MM.1S (cell line): ENCODE results near the gene TUBA4A.

Source experiments
- DNase-seq: peaks from one replicate; pipeline ENCODE4 v3.0.0-alpha.2; 2015
- H2AFZ ChIP-seq: fragments of 300-600 bp; sonication (generic); 2 replicates; pipeline ENCODE4 v1.6.0; 2016; ENCODE audit warnings: antibody characterized with exemption, low read length
- H3F3A ChIP-seq: fragments of 300-600 bp; sonication (generic); 2 replicates; pipeline ENCODE4 v1.6.1; 2016; ENCODE audit warnings: mild to moderate bottlenecking, antibody characterized with exemption, low read length, moderate library complexity, mixed read lengths; ENCODE audit not compliant: insufficient read depth
- H3K27ac ChIP-seq: fragments of 300-600 bp; sonication (generic); 2 replicates; pipeline ENCODE4 v1.5.1; 2016; ENCODE audit warnings: mild to moderate bottlenecking, low read length
- H3K27me3 ChIP-seq: fragments of 300-600 bp; sonication (generic); replicated peaks from 2 replicates; pipeline ENCODE4 v1.6.0; 2016; ENCODE audit warnings: low read length; ENCODE audit not compliant: insufficient read depth
- H3K36me3 ChIP-seq: fragments of 300-600 bp; sonication (generic); replicated peaks from 2 replicates; pipeline ENCODE4 v1.6.1; 2016; ENCODE audit warnings: mild to moderate bottlenecking, low read length, mixed read lengths; ENCODE audit not compliant: insufficient read depth
- H3K4me1 ChIP-seq: fragments of 300-600 bp; sonication (generic); 2 replicates; pipeline ENCODE4 v1.6.1; 2016; ENCODE audit warnings: low read length, mixed read lengths
- H3K4me2 ChIP-seq: fragments of 300-600 bp; sonication (generic); 2 replicates; pipeline ENCODE4 v1.6.0; 2016; ENCODE audit warnings: low read depth, low read length
- H3K4me3 ChIP-seq: fragments of 300-600 bp; sonication (generic); 2 replicates; pipeline ENCODE4 v1.5.1; 2016; ENCODE audit warnings: low read length, mixed read lengths
- H3K79me2 ChIP-seq: fragments of 300-600 bp; sonication (generic); 2 replicates; pipeline ENCODE4 v1.6.1; 2016; ENCODE audit warnings: mixed run types, low read length, mixed read lengths
- H3K9ac ChIP-seq: fragments of 300-600 bp; sonication (generic); 2 replicates; pipeline ENCODE4 v1.6.1; 2016; ENCODE audit warnings: low read length, mixed read lengths
- H3K9me2 ChIP-seq: fragments of 300-600 bp; sonication (generic); replicated peaks from 2 replicates; pipeline ENCODE4 v1.6.1; 2016; ENCODE audit warnings: mild to moderate bottlenecking, low read length, mixed read lengths; ENCODE audit not compliant: insufficient read depth
- H3K9me3 ChIP-seq: fragments of 300-600 bp; sonication (generic); replicated peaks from 2 replicates; pipeline ENCODE4 v1.6.1; 2016; ENCODE audit warnings: mild to moderate bottlenecking, low read length, mixed read lengths; ENCODE audit not compliant: insufficient read depth
- H4K20me1 ChIP-seq: fragments of 300-600 bp; sonication (generic); 2 replicates; pipeline ENCODE4 v1.6.1; 2016; ENCODE audit warnings: mild to moderate bottlenecking, low read length, moderate library complexity, mixed read lengths; ENCODE audit not compliant: insufficient read depth
- EZH2 ChIP-seq: fragments of 300-600 bp; sonication (generic); optimal IDR thresholded peaks from 2 replicates; pipeline ENCODE3; 2017; ENCODE audit warnings: low read depth, mild to moderate bottlenecking, antibody characterized with exemption, low read length, mixed read lengths
- EZH2phosphoT487 ChIP-seq: fragments of 300-600 bp; sonication (generic); IDR thresholded peaks from 2 replicates; pipeline ENCODE4 v1.6.1; 2018; ENCODE audit warnings: antibody characterized with exemption, low read length
- TF ChIP-seq, protein P1 (sequence below): fragments of 300-600 bp; sonication (generic); IDR thresholded peaks from 2 replicates; pipeline ENCODE4 v1.5.1; 2016; ENCODE audit warnings: antibody characterized with exemption, low read length, mixed read lengths

Gene TUBA4A

DNA sequence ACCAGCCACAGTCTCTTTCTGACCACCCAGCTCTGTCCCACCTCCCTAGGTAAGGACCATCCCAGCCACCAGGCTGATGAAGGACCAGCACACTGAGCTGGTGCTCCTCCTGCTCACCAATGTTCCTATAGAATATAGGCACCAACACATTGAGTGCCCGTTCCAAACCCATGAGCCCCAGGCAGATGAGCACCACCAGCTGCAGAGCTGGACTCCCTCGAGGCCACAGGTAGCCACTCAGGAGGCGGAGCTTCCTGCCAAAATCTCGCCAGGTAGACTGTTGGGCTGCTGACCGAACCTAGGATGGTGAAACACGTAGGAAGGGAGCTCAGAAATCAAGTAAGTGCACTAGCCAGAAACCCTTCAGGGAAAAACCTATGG, 37.2 kb downstream of the TUBA4A start:
- TF ChIP-seq, protein P1, sequence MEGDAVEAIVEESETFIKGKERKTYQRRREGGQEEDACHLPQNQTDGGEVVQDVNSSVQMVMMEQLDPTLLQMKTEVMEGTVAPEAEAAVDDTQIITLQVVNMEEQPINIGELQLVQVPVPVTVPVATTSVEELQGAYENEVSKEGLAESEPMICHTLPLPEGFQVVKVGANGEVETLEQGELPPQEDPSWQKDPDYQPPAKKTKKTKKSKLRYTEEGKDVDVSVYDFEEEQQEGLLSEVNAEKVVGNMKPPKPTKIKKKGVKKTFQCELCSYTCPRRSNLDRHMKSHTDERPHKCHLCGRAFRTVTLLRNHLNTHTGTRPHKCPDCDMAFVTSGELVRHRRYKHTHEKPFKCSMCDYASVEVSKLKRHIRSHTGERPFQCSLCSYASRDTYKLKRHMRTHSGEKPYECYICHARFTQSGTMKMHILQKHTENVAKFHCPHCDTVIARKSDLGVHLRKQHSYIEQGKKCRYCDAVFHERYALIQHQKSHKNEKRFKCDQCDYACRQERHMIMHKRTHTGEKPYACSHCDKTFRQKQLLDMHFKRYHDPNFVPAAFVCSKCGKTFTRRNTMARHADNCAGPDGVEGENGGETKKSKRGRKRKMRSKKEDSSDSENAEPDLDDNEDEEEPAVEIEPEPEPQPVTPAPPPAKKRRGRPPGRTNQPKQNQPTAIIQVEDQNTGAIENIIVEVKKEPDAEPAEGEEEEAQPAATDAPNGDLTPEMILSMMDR, result no peak
- H3K9me2 ChIP-seq, result no peaks in the 10 kb centered on the region
- H3K36me3 ChIP-seq, result no peaks in the 10 kb centered on the region

DNA sequence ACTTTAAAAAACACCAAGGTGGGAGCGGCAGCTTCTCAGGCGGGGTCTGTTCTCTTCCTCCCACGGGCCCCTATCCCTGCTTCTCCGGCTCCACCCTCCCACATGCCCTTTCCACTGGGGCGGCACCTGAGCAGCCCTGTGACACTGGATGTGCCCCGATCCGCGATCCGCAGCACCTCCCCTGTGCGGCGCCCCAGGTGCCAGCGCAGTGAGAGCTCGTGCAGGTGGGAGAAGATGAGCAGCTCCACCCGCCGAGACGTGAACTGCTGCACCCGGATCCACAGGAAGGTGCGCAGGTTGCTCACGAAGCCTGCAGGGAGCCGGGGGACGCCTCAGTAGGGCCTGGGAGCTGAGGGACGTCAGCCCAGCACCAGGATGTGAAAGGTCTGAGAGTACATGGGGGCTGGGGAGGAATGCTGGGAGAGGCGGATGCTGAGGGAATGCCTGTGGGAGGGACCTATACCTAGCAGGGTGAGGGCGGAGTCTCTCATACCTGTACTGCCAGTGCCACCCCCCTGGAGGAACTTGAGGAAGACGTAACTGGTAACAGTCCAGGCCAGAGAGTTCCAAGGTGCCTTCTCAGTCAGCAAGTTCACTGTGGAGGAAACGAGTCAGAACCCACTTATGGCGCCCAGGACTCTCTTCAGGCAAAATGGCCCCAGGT, 37.7 kb downstream of the TUBA4A start:
- Histone ChIP-seq H3K27ac (no peak overlapping the region), H3K27me3 (no peaks in the 10 kb centered on the region), H2AFZ (no peak overlapping the region), H3K9me2 (no peaks in the 10 kb centered on the region), H4K20me1 (no peaks in the 10 kb centered on the region), H3K36me3 (no peaks in the 10 kb centered on the region), H3K9me3 (no peaks in the 10 kb centered on the region), H3K4me3 (no peak overlapping the region), H3K79me2 (peaks cover 6% of the 10 kb centered on the region; the same call in 1 of the 2 replicates), H3K4me2 (no peak overlapping the region), H3K4me1 (peaks cover 13% of the 10 kb centered on the region), H3F3A (peaks cover 17% of the 10 kb centered on the region; the same call in 1 of the 2 replicates), H3K9ac (no peak overlapping the region)
- TF ChIP-seq EZH2phosphoT487 (no peak), EZH2 (no peak)
- TF ChIP-seq, protein P1, result no peak
- no peak for DNase-seq

More for the DNA sequence above, 37.2 kb downstream of the TUBA4A start:
- Histone ChIP-seq H3K4me3 (no peak overlapping the region), H2AFZ (no peak overlapping the region), H3K9me3 (no peaks in the 10 kb centered on the region), H3K27ac (no peak overlapping the region), H3K9ac (no peak overlapping the region), H3K4me1 (peaks cover 13% of the 10 kb centered on the region), H3K27me3 (no peaks in the 10 kb centered on the region), H3K4me2 (no peak overlapping the region), H3F3A (peaks cover 17% of the 10 kb centered on the region; the same call in 1 of the 2 replicates), H3K79me2 (peaks cover 6% of the 10 kb centered on the region; the same call in 1 of the 2 replicates), H4K20me1 (no peaks in the 10 kb centered on the region)
- DNase-seq, result no peak

- H3K9me2 ChIP-seq, result no peaks in the 10 kb centered on the region
- H3K79me2 ChIP-seq, result peaks cover 6% of the 10 kb centered on the region; the same call in 1 of the 2 replicates
- DNase-seq, result no peak
- no peaks in the 10 kb centered on the region for H3K27me3 ChIP-seq
- H4K20me1 ChIP-seq, result no peaks in the 10 kb centered on the region
- H3K36me3 ChIP-seq, result no peaks in the 10 kb centered on the region
- H3K27ac ChIP-seq, result no peak overlapping the region
- H3K9me3 ChIP-seq, result no peaks in the 10 kb centered on the region
- H3K4me3 ChIP-seq, result no peak overlapping the region
- H3K4me1 ChIP-seq, result peaks cover 13% of the 10 kb centered on the region
- H3K4me2 ChIP-seq, result no peak overlapping the region
- no peak for TF ChIP-seq EZH2
- TF ChIP-seq, protein P1, result no peak
- TF ChIP-seq EZH2phosphoT487, result no peak
- peaks cover 17% of the 10 kb centered on the region; the same call in 1 of the 2 replicates for H3F3A ChIP-seq
- no peak overlapping the region for H3K9ac ChIP-seq
- H2AFZ ChIP-seq, result no peak overlapping the region
Measured at GRCh38 chr2:219214786-219215185, 38.9 kb downstream of the TUBA4A start.
